Mesothelial cell of epicardium (in vitro differentiated cells): ENCODE measurements around the gene CXCL14. TPM values are rescaled to one million over a fixed set of nuclear protein-coding genes. Genes with fewer than 3 reads are reported as not detected.

ENCODE experiments used
- DNase-seq, 2 experiments: peaks; one replicate each; pipeline ENCODE4 v3.0.0; 2021; ENCODE audit warnings: low spot score in 2 of 2; ENCODE audit not compliant: unreplicated experiment in 2 of 2
- H3K27ac Mint-ChIP-seq: 2 replicates; pipeline ENCODE4 v1.8.0; 2021; ENCODE audit warnings: mixed read lengths
- H3K27me3 Mint-ChIP-seq: 2 replicates; pipeline ENCODE4 v1.8.0; 2021; ENCODE audit warnings: low read depth, mixed read lengths
- H3K36me3 Mint-ChIP-seq: 2 replicates; pipeline ENCODE4 v1.8.0; 2021; ENCODE audit warnings: mixed read lengths
- H3K4me1 Mint-ChIP-seq: 2 replicates; pipeline ENCODE4 v1.8.0; 2021; ENCODE audit warnings: mixed read lengths
- H3K4me3 Mint-ChIP-seq: 2 replicates; pipeline ENCODE4 v1.8.0; 2021; ENCODE audit warnings: mild to moderate bottlenecking, moderate library complexity, mixed read lengths
- H3K9me3 Mint-ChIP-seq: 2 replicates; pipeline ENCODE4 v1.8.0; 2021; ENCODE audit warnings: mixed read lengths
- total RNA-seq: library from RNA; stranded (reverse); gene quantifications from 3 replicates; pipeline ENCODE4 v1.2.1, GENCODE V29; 2021
- TF ChIP-seq, protein P1 (sequence below): fragments of 200-600 bp; sonication (generic); IDR thresholded peaks from one replicate; pipeline ENCODE4 v1.5.0; 2021; ENCODE audit warnings: antibody characterized with exemption; ENCODE audit not compliant: unreplicated experiment

CXCL14 gene
- total RNA-seq, 1 donor from 2014 or later = 56.5 TPM

- TF ChIP-seq, protein P1, sequence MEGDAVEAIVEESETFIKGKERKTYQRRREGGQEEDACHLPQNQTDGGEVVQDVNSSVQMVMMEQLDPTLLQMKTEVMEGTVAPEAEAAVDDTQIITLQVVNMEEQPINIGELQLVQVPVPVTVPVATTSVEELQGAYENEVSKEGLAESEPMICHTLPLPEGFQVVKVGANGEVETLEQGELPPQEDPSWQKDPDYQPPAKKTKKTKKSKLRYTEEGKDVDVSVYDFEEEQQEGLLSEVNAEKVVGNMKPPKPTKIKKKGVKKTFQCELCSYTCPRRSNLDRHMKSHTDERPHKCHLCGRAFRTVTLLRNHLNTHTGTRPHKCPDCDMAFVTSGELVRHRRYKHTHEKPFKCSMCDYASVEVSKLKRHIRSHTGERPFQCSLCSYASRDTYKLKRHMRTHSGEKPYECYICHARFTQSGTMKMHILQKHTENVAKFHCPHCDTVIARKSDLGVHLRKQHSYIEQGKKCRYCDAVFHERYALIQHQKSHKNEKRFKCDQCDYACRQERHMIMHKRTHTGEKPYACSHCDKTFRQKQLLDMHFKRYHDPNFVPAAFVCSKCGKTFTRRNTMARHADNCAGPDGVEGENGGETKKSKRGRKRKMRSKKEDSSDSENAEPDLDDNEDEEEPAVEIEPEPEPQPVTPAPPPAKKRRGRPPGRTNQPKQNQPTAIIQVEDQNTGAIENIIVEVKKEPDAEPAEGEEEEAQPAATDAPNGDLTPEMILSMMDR = no peak
- Mint-ChIP-seq H3K36me3 (no peaks in the 10 kb centered on the region), H3K27ac (no peak overlapping the region), H3K9me3 (peaks cover 5% of the 10 kb centered on the region), H3K27me3 (peaks cover 2% of the 10 kb centered on the region), H3K4me3 (no peak overlapping the region), H3K4me1 (no peaks in the 10 kb centered on the region)
- no peak for DNase-seq
These were observed 13.7 kb upstream of the CXCL14 start for GRCh38 chr5:135592312-135593045.

- no peak overlapping the region for H3K4me3 Mint-ChIP-seq
These were observed 12.5 kb upstream of the CXCL14 start for GRCh38 chr5:135591277-135591676.

DNA sequence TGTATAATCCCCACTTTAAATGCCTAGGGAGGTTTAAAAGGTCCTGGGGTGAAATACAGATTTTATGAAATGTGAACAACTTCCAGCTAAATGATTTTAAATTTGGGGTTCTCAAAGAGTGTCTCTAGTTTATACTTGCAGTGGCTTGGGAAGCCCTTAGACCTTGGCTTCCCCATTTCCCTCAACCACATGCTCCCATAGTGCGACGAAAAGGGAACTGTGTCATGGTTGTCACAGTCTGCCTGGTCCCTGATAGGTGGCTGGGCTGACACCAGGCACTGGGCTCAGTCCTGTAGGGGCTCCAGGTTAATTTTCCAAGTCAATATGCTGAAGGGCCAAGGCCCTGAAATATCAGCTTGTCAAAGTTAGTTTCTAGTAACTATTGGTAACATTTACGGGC lies 10.4 kb upstream of the CXCL14 start:
- Mint-ChIP-seq H3K9me3 (no peaks in the 10 kb centered on the region), H3K4me3 (no peak overlapping the region), H3K27me3 (peaks cover 5% of the 10 kb centered on the region), H3K27ac (no peak overlapping the region), H3K4me1 (no peaks in the 10 kb centered on the region), H3K36me3 (no peaks in the 10 kb centered on the region)
- TF ChIP-seq, protein P1 = no peak
- DNase-seq = no peak

More at GRCh38 chr5:135591277-135591676, 12.5 kb upstream of the CXCL14 start:
- DNase-seq = no peak
- Mint-ChIP-seq H3K27ac (no peak overlapping the region), H3K27me3 (peaks cover 2% of the 10 kb centered on the region), H3K4me1 (no peaks in the 10 kb centered on the region), H3K9me3 (peaks cover 5% of the 10 kb centered on the region), H3K36me3 (no peaks in the 10 kb centered on the region)
- TF ChIP-seq, protein P1 = no peak

DNA sequence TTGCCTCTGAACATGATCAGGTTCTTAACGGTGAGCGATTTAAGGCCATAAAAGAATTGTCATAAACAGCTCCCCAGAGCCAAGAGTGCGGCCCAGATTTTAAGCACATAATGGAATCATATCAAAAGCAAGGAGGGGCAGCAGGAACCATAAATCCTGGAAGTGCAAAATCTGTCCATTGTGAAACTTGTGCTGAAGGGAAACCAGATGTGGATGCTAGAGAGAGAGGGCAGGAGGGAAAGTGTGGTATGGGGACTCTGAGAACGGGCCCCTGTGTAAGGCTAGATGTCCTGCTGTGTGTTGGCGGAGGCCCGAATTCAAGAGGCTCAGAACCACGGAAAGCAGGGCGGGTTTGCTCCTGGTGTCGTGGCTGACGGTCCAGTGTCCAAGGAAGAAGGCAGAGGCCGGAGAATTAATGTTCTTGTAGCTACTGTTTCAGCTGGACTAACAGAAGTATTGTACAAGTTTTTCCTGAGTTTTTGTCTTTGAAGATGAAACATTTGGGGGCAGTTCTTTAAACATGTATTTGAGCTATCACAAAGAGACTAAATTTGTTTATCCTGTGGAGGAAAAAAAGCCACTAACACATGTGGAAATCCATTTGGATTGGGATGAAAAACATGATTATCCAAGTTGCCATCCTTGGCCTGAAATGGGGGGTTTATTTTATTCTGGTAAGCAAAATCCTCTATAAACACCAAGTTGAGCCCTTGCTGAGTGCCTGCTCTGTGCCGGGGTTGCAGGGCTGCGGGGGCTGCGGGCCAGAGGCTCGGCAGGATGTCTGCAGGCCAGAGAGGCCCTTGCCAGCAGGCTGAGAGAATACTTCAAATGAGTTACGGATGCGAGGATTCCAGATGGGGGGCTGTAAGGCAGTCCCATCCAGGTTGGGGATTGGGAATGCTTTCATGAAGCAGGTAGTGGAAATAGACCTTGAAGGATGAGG lies 9.2 kb upstream of the CXCL14 start:
- H3K27me3 Mint-ChIP-seq = peaks cover 9% of the 10 kb centered on the region
- no peaks in the 10 kb centered on the region for H3K9me3 Mint-ChIP-seq
- TF ChIP-seq, protein P1 = no peak
- H3K36me3 Mint-ChIP-seq = no peaks in the 10 kb centered on the region
- no peaks in the 10 kb centered on the region for H3K4me1 Mint-ChIP-seq
- no peak overlapping the region for H3K4me3 Mint-ChIP-seq
- DNase-seq = no peak
- H3K27ac Mint-ChIP-seq = no peak overlapping the region

GRCh38 chr5:135584918-135585317 lies 6.1 kb upstream of the CXCL14 start:
- no peak overlapping the region for H3K27ac Mint-ChIP-seq
- H3K9me3 Mint-ChIP-seq = no peaks in the 10 kb centered on the region
- no peak for DNase-seq
- H3K27me3 Mint-ChIP-seq = peaks cover 31% of the 10 kb centered on the region
- no peaks in the 10 kb centered on the region for H3K4me1 Mint-ChIP-seq
- no peak overlapping the region for H3K4me3 Mint-ChIP-seq
- no peaks in the 10 kb centered on the region for H3K36me3 Mint-ChIP-seq
- TF ChIP-seq, protein P1 = no peak
